Erythroblast (primary cell): ENCODE results near the gene TAMM41.

ENCODE experiments used
- GATA1 ChIP-seq: IDR thresholded peaks from 2 replicates; pipeline ENCODE4 v1.6.1; 2011; ENCODE audit warnings: low read depth, mild to moderate bottlenecking, control low read depth, low read length, moderate library complexity
- POLR2A ChIP-seq: IDR thresholded peaks from 2 replicates; pipeline ENCODE4 v1.6.1; 2011; ENCODE audit warnings: mild to moderate bottlenecking, low read length

DNA sequence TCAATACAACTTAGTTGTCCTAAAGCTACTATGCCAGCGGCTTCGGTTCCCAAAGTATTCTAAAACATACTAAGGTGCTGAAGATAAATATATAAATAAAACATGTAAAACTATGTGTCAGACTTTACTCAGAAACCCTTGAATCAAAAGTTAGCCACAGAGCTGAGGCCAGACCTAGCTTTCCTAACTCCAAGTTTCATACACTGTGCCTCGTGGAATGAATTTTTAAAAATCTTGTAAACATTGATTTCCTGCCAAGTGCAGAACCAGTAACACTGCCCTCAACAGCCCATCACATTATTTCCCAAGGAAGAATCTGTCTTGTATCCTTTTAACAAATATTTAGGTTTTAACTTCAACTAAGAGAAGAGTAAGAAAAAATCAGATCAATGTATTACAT is 36.4 kb downstream of the TAMM41 start:
- TF ChIP-seq POLR2A (no peak), GATA1 (no peak)
